Right atrium auricular region (tissue), 2 donors: Measurements from ENCODE around the gene CUL9. TPM values are rescaled to one million over a fixed set of nuclear protein-coding genes. Genes with fewer than 3 reads are reported as not detected.

ENCODE experiments used
- DNase-seq: peaks from one replicate; pipeline ENCODE4 v3.0.0-alpha.2; 2019; ENCODE audit warnings: low spot score
- H3K27ac ChIP-seq, 2 donors: fragments of 200-600 bp; sonication (generic); 1 replicate in 1 of 2; 2 replicates in 1 of 2; pipeline ENCODE4 v1.5.1; 2016 to 2019
- H3K27me3 ChIP-seq, 2 donors: fragments of 200-600 bp; sonication (generic); one replicate each; pipeline versions ENCODE4 v1.5.1 to v1.6.0; 2017 to 2019
- H3K36me3 ChIP-seq: fragments of 200-600 bp; sonication (generic); one replicate; pipeline ENCODE4 v1.5.1; 2016
- H3K4me1 ChIP-seq, 2 donors: fragments of 200-600 bp; sonication (generic); one replicate each; pipeline versions ENCODE4 v1.5.1 to v1.6.0; 2017 to 2019
- H3K4me3 ChIP-seq, 2 donors: fragments of 200-600 bp; sonication (generic); 1 replicate in 1 of 2; 2 replicates in 1 of 2; pipeline ENCODE4 v1.5.1; 2017 to 2019; ENCODE audit warnings: mild to moderate bottlenecking in 1 of 2, moderate library complexity in 1 of 2
- H3K9me3 ChIP-seq, 2 donors: fragments of 200-600 bp; sonication (generic); one replicate each; pipeline ENCODE4 v1.5.1; 2019
- CTCF ChIP-seq, 2 donors: fragments of 200-600 bp; sonication (generic); IDR thresholded peaks; one replicate each; pipeline ENCODE4 v1.5.1; 2019; ENCODE audit warnings: antibody characterized with exemption in 2 of 2
- total RNA-seq, 2 donors: library from RNA; depleted of rRNA; stranded (reverse); fragments of >200 nt; gene quantifications; one replicate each; pipeline ENCODE4 v1.1.0, GENCODE V29; 2016

The CUL9 gene
- total RNA-seq, 2 donors from 2014 or later, result 11.0 to 16.8 TPM

- DNase-seq, result no peak
- H3K4me1 ChIP-seq, result peaks cover 0 to 24% of the 10 kb centered on the region in 2 donors
- no peaks in the 10 kb centered on the region for H3K9me3 ChIP-seq
- no peaks in the 10 kb centered on the region for H3K27me3 ChIP-seq
- H3K27ac ChIP-seq, result no peak overlapping the region
- no peak for TF ChIP-seq CTCF (IDR thresholded peaks at IDR 0.05)
- peaks cover 40% of the 10 kb centered on the region for H3K36me3 ChIP-seq
- no peak overlapping the region for H3K4me3 ChIP-seq
Measured at GRCh38 chr6:43186019-43186418, 4.0 kb downstream of the CUL9 start.

DNA sequence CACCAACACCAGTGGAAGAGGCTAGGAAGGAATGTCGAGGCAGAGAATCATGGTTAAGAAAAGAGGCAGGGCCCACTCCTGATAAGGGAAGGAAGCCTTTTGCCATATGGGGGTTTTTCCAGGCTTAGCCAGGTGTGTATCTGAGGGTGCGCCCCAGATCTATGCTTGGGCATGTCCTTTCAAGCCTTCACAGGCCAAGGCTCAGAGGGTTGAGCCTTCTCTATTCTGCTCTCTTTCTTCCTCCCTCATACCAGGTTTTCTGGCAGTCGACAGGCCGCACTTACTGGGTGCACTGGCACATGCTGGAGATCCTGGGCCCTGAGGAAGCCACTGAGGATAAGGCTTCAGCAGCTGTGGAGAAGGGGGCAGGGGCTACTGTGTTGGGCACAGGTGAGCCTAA is 4.7 kb downstream of the CUL9 start:
- DNase-seq, result no peak
- TF ChIP-seq CTCF (IDR thresholded peaks at IDR 0.05), result no peak

GRCh38 chr6:43187821-43188220 is 5.8 kb downstream of the CUL9 start:
- no peaks in the 10 kb centered on the region for H3K9me3 ChIP-seq
- H3K27me3 ChIP-seq, result no peaks in the 10 kb centered on the region
- peaks cover 49% of the 10 kb centered on the region for H3K36me3 ChIP-seq
- no peak for TF ChIP-seq CTCF (IDR thresholded peaks at IDR 0.05)
- no peak overlapping the region for H3K27ac ChIP-seq
- H3K4me3 ChIP-seq, result no peak overlapping the region
- H3K4me1 ChIP-seq, result peaks cover 0 to 14% of the 10 kb centered on the region in 2 donors
- no peak for DNase-seq

More for the DNA sequence above, 4.7 kb downstream of the CUL9 start:
- Histone ChIP-seq H3K27ac (no peak overlapping the region), H3K4me1 (peaks cover 0 to 20% of the 10 kb centered on the region in 2 donors), H3K4me3 (no peak overlapping the region), H3K9me3 (no peaks in the 10 kb centered on the region), H3K36me3 (peaks cover 40% of the 10 kb centered on the region), H3K27me3 (no peaks in the 10 kb centered on the region)

DNA sequence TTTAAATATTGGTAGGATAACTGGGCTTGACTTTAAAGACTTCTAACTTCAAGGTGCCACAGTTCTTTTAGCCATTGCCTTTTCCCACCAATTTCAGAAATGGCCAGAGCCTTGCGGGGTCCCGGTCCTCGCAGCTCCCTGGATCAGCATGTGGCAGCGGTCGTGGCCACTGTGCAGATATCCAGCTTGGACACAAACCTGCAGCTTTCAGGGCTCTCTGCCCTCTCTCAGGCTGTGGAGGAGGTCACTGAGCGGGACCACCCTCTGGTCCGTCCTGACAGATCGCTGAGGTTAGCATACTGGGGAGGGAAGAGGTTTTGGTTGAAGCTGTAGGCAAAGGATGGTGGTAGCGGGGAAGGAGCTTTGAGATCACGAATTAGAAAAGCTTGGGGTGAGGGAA is 6.4 kb downstream of the CUL9 start:
- Histone ChIP-seq H3K4me1 (peaks cover 0 to 8% of the 10 kb centered on the region in 2 donors), H3K4me3 (no peak overlapping the region), H3K27me3 (no peaks in the 10 kb centered on the region), H3K9me3 (no peaks in the 10 kb centered on the region), H3K36me3 (peaks cover 55% of the 10 kb centered on the region), H3K27ac (no peak overlapping the region)
- TF ChIP-seq CTCF (IDR thresholded peaks at IDR 0.05), result no peak
- no peak for DNase-seq

- Histone ChIP-seq H3K9me3 (no peaks in the 10 kb centered on the region), H3K36me3 (peaks cover 66% of the 10 kb centered on the region), H3K4me3 (no peak overlapping the region), H3K27me3 (no peaks in the 10 kb centered on the region), H3K27ac (no peak overlapping the region), H3K4me1 (peaks cover 0 to 7% of the 10 kb centered on the region in 2 donors)
- no peak for DNase-seq
- no peak for TF ChIP-seq CTCF (IDR thresholded peaks at IDR 0.05)
Measured at GRCh38 chr6:43189776-43190304, 7.8 kb downstream of the CUL9 start.

- Histone ChIP-seq H3K27ac (no peak overlapping the region), H3K4me3 (no peak overlapping the region), H3K27me3 (no peaks in the 10 kb centered on the region), H3K4me1 (peaks cover 0 to 7% of the 10 kb centered on the region in 2 donors), H3K9me3 (no peaks in the 10 kb centered on the region), H3K36me3 (peaks cover 67% of the 10 kb centered on the region)
- no peak for TF ChIP-seq CTCF (IDR thresholded peaks at IDR 0.05)
- no peak for DNase-seq
Measured at GRCh38 chr6:43192911-43193310, 10.9 kb downstream of the CUL9 start.
